Endothelial cell (in vitro differentiated cells): ENCODE measurements around the gene AMPD3. TPM values are rescaled to one million over a fixed set of nuclear protein-coding genes. Genes with fewer than 3 reads are reported as not detected.

ENCODE experiments used
- DNase-seq: peaks from one replicate; pipeline ENCODE4 v3.0.0; 2021; ENCODE audit warnings: low spot score
- H3K27ac Mint-ChIP-seq: one replicate; pipeline ENCODE4 v1.8.0; 2021; ENCODE audit warnings: mixed read lengths, inconsistent platforms; ENCODE audit not compliant: unreplicated experiment
- H3K27me3 Mint-ChIP-seq: one replicate; pipeline ENCODE4 v1.8.0; 2021; ENCODE audit warnings: mild to moderate bottlenecking, moderate library complexity, mixed read lengths, inconsistent platforms; ENCODE audit not compliant: unreplicated experiment
- H3K36me3 Mint-ChIP-seq: one replicate; pipeline ENCODE4 v1.8.0; 2021; ENCODE audit warnings: mild to moderate bottlenecking, low read depth, mixed read lengths, inconsistent platforms; ENCODE audit not compliant: unreplicated experiment
- H3K4me1 Mint-ChIP-seq: one replicate; pipeline ENCODE4 v1.8.0; 2021; ENCODE audit warnings: mild to moderate bottlenecking, mixed read lengths, inconsistent platforms; ENCODE audit not compliant: unreplicated experiment
- H3K4me3 Mint-ChIP-seq: one replicate; pipeline ENCODE4 v1.8.0; 2021; ENCODE audit warnings: mild to moderate bottlenecking, mixed read lengths, inconsistent platforms; ENCODE audit not compliant: unreplicated experiment
- H3K9me3 Mint-ChIP-seq: one replicate; pipeline ENCODE4 v1.8.0; 2021; ENCODE audit warnings: mixed read lengths, inconsistent platforms; ENCODE audit not compliant: unreplicated experiment
- total RNA-seq: library from RNA; stranded (reverse); fragmentation: NEBNext Ultra II Directional; extraction: Animal tissue kit (Norgen Biotek cat#: 25700); gene quantifications from one replicate; pipeline ENCODE4 v1.2.1, GENCODE V29; 2021; ENCODE audit not compliant: unreplicated experiment
- TF ChIP-seq, protein P1 (sequence below): fragments of 200-600 bp; sonication (generic); IDR thresholded peaks from one replicate; pipeline ENCODE4 v1.5.0; 2021; ENCODE audit warnings: antibody characterized with exemption; ENCODE audit not compliant: unreplicated experiment

Gene AMPD3
- total RNA-seq, 1 donor from 2014 or later = 23.2 TPM

DNA sequence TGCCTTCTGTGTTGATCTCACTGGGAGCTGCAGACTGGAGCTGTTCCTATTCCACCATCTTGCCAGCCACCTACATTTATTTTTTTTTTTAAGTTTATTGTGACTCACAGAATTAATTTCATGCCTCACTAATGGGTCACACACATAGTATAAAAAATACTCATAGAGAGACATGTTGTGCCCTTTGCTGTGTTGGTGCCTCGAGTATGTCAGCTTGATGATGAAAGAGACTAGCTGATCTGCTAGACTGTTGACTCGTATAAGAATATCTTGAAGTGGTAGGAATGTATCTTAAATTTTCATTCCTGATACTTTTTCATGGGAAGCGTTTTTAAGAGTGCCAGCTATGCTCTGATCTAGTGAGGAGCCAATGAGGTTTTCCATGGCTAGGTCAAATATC lies 28.6 kb upstream of the AMPD3 start:
- Mint-ChIP-seq H3K4me1 (no peaks in the 10 kb centered on the region), H3K9me3 (peaks cover 7% of the 10 kb centered on the region), H3K27ac (no peak overlapping the region), H3K36me3 (peaks cover 8% of the 10 kb centered on the region), H3K27me3 (peaks cover 2% of the 10 kb centered on the region), H3K4me3 (no peak overlapping the region)
- TF ChIP-seq, protein P1, sequence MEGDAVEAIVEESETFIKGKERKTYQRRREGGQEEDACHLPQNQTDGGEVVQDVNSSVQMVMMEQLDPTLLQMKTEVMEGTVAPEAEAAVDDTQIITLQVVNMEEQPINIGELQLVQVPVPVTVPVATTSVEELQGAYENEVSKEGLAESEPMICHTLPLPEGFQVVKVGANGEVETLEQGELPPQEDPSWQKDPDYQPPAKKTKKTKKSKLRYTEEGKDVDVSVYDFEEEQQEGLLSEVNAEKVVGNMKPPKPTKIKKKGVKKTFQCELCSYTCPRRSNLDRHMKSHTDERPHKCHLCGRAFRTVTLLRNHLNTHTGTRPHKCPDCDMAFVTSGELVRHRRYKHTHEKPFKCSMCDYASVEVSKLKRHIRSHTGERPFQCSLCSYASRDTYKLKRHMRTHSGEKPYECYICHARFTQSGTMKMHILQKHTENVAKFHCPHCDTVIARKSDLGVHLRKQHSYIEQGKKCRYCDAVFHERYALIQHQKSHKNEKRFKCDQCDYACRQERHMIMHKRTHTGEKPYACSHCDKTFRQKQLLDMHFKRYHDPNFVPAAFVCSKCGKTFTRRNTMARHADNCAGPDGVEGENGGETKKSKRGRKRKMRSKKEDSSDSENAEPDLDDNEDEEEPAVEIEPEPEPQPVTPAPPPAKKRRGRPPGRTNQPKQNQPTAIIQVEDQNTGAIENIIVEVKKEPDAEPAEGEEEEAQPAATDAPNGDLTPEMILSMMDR = no peak
- DNase-seq = no peak

DNA sequence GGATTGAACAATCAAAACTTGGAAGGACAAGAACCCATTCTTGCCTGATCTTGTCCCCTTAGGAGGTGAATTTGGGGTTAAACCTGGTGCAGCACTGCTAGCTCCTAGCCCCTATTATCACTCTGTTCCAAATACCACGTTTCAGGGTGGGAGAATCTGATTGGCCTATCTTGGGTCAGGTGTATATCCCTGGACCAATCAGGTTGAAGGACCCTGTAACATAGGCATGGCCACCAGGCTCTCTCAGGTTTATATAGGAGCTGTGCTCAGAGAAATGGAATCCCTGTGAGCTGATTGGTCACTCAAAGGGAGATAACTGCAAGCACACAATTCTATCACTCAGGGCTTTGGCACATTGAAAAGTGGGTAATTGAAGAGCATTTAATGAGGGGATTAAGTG lies 26.6 kb upstream of the AMPD3 start:
- TF ChIP-seq, protein P1 = no peak
- no peak overlapping the region for H3K27ac Mint-ChIP-seq
- H3K4me1 Mint-ChIP-seq = no peaks in the 10 kb centered on the region
- peaks cover 8% of the 10 kb centered on the region for H3K36me3 Mint-ChIP-seq
- H3K4me3 Mint-ChIP-seq = no peak overlapping the region
- no peaks in the 10 kb centered on the region for H3K9me3 Mint-ChIP-seq
- DNase-seq = no peak
- peaks cover 2% of the 10 kb centered on the region for H3K27me3 Mint-ChIP-seq

DNA sequence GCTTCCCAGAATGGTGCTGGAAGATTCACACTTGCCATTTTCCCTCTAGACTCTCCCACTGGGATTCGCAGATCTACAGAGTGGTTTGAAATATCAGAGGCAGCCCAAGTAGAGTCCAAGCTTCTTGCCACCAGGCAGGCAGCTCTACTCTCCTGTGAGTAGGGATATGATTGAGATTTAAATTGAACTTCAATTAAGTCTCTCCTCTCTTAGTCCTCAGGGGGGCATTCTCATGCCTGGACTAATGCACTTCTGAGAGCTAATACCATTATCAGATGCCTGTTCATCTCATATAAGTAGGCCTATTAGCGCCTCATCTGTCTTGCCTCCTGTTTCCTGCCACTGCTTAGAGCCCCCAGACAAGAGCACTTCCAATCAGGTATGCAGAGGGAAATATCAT lies 25.5 kb upstream of the AMPD3 start:
- no peak overlapping the region for H3K27ac Mint-ChIP-seq
- TF ChIP-seq, protein P1 = no peak
- peaks cover 8% of the 10 kb centered on the region for H3K36me3 Mint-ChIP-seq
- DNase-seq = no peak
- H3K4me1 Mint-ChIP-seq = no peaks in the 10 kb centered on the region
- H3K4me3 Mint-ChIP-seq = no peak overlapping the region
- H3K27me3 Mint-ChIP-seq = peaks cover 2% of the 10 kb centered on the region
- no peaks in the 10 kb centered on the region for H3K9me3 Mint-ChIP-seq

DNA sequence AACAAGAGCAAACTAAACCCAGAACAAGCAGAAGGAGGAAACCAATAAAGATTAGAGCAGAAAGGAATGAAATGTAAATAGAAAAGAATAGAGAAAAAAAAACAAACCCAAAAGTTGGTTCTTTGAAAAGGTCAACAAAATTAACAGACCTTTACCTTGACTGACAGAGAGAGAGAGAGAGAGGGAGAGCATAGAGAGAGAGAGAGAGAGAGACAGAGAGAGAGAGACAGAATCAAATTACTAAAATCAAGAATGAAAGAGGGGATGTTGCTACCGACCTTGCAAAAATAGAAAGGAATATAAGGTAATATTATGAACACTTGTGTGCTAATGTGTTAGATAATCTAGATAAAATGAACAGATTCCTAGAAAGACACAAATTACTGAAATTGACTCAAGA lies 22.6 kb upstream of the AMPD3 start:
- H3K27me3 Mint-ChIP-seq = peaks cover 2% of the 10 kb centered on the region
- no peak for DNase-seq
- H3K36me3 Mint-ChIP-seq = no peaks in the 10 kb centered on the region
- TF ChIP-seq, protein P1 = no peak
- no peak overlapping the region for H3K27ac Mint-ChIP-seq
- H3K4me1 Mint-ChIP-seq = peaks cover 3% of the 10 kb centered on the region
- no peaks in the 10 kb centered on the region for H3K9me3 Mint-ChIP-seq
- no peak overlapping the region for H3K4me3 Mint-ChIP-seq

DNA sequence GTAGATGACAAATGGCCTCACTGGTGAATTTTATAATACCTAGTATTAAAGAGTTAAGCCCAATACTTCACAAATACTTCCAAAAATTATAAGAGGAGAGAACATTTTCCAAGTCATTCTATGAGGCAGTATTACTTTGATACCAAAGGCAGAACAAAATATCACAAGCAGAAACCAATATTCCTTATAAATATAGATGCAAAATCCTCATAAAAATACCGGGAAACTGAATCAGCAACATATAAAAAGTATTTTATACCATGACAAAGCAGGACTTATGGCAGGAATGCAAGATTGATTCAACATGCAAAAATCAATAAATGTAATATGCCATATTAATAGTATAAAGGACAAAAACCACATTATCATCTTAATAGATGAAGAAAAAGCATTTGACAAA lies 22.1 kb upstream of the AMPD3 start:
- no peaks in the 10 kb centered on the region for H3K9me3 Mint-ChIP-seq
- no peak overlapping the region for H3K27ac Mint-ChIP-seq
- no peak for DNase-seq

More for the DNA sequence above, 22.1 kb upstream of the AMPD3 start:
- Mint-ChIP-seq H3K4me1 (peaks cover 3% of the 10 kb centered on the region), H3K36me3 (no peaks in the 10 kb centered on the region), H3K4me3 (no peak overlapping the region), H3K27me3 (peaks cover 2% of the 10 kb centered on the region)
- TF ChIP-seq, protein P1 = no peak
